HG03025 (cell line): ENCODE data around the gene WDFY4.

ENCODE experiments used
- ATAC-seq: cut with Tn5 transposase; IDR thresholded peaks from one replicate; pipeline ENCODE4 v1.9.1; 2021; ENCODE audit warnings: mild to moderate bottlenecking, moderate library complexity; ENCODE audit not compliant: unreplicated experiment, low FRiP score

The WDFY4 gene

DNA sequence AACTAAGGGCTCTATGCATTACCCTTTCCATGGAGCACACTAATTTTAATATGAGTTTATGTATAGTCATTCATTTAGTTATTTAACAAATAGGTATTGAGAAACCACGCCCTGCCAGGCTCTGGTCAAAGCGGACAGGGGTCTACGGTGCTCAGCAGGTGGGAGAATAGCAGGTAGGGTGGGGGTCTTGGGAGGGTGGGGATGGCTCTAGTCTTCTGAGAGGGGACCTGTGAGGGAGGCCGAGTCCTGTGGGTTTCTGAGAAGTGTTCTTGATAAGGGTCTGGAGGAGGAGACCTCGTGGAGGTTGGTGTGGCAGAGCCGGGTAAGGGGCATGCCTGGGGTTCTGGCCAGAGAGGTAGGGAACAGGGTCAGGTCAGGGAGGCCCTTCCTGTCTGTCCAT is 1.1 kb downstream of the WDFY4 start:
- no peak for ATAC-seq

DNA sequence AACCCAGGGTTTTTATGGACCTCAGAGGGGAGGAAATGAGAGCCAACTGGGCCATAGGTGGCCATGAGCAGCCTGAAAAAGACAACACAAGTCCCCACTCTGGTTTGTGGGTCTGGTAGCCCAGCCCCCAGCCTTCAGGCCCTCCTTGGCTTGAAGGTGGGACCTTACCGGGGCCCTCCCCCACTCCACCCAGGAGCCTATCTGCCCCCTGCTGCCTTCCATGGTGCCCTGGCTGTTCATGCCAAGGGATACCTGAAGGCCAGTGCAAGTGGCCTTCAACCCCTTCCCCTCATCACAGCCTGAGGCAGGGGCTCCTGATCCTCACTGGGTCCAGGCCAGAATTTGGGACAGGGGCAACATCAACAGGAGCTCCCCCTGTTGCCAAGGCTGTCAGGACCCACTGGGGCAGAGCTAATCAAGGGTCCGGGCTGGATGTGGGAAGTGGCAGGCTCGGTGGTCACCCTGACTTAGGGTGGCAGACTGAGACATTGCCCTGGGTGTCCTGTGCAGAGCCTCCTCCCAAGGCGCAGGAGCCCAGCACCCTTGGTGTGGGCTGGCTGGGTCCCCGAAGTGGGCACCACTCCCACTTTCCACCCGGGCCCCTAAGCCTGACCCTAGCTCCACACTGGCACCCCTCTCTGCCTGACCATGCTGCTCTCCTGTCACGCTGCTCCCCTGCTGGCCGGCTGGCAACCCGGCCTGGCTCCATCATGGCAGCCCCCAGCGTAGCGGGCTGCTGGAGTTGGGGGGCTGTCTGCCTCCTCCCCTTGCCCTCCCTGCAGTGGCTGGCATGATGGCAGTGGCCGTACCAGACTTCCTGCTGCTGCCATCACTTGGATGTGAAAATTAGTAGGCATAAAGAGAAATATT is 6.4 kb downstream of the WDFY4 start:
- no peak for ATAC-seq

DNA sequence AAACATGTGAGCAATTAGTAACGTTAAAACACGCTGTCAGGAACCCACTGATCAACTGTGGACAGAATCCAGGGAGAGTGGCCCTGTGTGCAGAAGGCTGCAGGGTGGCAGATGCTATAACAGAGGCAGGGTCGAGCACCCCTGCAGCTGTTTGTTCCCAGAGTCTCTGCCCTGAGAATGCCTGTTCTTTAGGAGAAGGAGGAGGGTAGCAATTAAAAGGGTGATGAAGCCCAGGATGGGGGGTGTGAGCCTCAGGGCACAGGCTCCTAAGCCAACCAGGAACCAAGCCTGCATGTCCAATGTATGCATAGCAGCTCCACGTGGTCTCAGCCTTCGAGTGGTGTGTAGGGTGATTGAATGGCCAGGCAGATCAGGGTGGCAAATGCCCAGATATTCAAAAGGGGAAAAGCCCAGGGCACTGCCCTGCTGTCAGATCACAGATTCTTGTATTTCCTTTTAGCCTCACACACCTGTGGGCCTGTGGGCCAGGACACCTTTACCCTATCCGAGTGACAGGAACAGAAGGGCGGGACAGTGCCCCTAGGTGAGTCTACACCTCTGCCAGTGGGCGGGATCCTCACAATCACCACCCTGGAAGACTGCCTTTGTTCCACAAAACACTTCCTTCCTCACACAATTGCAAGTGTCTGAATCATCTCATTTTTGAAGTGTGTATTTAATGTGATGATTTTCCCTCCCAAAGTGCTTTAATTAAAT is 7.3 kb downstream of the WDFY4 start:
- no peak for ATAC-seq

DNA sequence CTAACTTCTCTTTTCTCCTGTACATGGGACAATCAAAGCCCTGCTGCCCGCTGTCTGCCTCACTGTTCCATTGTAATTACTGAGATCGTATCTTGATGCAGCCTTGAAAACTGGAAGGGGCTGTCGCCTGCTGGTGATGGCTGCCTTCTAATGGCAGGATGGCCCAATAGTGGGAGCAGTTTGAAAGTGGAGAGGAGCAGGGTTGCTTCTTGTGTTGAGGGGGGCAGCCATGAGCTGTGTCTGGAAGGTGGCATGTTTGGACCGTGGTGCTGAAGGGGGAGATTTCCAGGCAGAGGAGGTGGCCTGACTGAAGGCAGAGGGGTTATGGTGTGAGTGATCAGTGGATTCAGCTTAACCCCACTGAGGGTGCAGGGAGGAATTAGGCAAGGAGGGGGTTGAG is 8.1 kb downstream of the WDFY4 start:
- ATAC-seq: no peak

DNA sequence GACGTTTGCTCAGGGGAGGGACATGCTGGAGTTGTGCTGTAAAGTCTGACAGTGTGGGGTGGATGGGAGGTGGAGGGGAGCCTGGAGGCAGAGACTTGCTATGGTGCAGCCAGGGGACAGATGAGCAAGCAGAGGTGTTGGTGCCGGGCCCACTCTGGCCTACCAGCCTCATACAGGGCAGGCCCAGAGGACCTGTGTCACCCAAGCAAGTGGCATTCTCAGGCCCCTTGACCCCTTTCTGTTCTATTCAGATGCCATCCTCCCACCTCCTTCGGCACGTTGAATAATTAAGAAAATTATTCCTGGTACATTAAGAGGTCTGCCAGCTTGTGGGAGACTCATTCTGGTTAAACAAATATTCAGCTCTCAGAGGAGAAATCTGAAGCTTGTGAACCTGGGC is 8.5 kb downstream of the WDFY4 start:
- ATAC-seq: no peak

DNA sequence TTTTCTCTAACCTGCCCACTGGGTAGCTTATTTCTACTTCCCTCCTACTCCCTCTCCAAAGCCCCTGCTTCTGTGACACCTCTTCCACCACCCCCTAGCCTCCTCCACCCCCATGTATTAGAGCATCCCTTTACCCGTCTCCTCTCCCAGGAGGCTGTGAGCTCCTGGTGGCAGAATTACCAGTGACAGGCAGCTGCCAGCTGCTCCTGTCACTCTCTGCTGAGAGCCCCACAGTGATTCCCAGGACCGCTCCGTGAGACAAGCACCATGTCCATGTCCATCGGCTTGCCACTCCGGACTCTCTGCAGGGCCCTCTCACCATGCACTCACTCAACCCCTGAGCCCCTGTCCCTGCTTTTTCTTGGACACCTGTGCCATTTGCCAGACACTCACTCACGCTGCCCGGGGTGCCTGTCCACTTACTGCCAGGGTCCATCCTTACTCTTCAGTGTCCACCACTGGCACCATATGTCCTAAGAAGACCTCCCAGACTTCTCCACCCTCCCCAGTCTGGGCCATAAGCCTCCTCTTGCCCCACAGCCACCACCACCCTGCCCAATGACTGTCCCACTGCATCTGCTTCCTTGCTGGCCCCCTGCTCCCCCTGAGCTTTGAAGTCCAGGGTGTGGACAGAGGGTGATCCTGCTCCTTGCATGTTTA is 9.8 kb downstream of the WDFY4 start:
- ATAC-seq: no peak

DNA sequence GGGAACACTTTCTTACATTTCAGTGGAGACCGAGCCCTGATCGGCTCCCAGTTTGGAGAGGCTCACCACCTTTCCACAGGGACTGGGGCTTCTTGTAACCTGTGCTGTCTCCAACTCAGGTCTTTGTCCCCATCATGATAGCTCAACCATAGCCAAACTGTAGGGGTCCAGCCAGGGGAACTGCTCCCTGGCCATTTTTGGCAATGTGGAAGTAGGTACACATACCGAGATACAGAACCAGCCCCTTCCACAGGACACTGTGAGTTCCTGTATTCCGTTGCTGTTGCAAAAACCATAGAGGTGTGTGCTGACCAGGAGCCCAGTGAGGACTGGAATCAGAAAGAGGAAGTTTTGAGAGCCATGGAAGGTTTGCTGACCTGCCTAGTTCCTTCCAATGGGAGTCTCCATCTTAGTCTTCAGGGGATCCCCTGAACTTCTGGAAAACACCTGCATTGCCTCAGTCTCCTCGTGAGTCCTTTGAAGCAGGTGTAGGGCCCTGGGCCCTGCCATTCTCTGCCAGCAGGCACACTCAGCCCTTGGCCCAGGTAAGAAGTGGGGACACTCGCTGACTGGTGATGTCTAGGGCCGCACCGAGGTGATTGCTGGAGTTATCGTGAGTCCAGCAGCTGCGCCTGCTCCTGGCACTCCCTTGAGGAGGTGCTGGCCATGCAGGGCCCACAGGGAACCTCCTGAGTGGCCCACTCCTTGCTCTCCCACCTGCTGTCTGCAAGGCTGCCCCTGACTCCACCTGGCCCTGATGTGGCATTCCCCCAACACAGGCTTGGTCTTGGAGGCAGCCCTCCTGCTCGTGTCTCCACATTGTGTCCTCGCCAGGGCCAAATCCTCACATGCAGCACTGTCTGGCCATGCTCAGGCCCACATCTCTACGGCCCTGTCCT is 11.2 kb downstream of the WDFY4 start:
- ATAC-seq: no peak

DNA sequence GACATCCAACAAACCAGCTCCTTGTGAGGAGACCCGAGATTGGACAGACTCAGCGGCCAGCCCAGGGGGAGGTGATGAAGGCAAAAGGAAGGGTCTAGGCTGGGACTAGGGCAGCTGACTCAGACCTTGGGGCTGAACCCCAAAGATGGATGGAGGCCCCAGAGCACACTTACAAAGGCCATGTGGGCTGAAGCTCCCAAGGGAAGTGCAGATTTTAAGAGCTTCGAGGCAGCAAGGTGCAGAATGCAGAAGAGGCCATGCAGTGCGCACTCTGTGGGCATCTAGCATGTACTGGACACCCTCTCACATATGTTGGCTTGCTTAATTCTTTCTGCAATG is 11.8 kb downstream of the WDFY4 start:
- no peak for ATAC-seq

DNA sequence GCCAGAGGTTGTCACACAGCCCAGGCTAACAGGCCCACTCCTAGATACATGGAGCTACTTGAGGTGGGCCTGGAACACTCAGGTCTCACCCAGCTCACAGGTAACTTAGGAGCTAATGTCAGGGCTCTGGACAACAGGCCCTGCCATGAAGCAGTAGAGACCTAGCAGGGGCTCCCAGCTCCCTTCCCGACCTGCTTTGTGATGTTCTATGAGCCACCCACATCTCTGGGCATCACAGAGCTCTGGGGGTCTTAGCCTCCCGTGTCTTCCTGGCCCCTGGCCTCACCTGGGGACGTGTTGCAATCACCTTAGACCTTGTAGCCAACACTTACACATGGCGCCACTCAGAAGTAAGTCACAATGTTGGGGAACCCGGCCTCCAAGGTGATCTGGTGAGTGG is 12.4 kb downstream of the WDFY4 start:
- no peak for ATAC-seq

DNA sequence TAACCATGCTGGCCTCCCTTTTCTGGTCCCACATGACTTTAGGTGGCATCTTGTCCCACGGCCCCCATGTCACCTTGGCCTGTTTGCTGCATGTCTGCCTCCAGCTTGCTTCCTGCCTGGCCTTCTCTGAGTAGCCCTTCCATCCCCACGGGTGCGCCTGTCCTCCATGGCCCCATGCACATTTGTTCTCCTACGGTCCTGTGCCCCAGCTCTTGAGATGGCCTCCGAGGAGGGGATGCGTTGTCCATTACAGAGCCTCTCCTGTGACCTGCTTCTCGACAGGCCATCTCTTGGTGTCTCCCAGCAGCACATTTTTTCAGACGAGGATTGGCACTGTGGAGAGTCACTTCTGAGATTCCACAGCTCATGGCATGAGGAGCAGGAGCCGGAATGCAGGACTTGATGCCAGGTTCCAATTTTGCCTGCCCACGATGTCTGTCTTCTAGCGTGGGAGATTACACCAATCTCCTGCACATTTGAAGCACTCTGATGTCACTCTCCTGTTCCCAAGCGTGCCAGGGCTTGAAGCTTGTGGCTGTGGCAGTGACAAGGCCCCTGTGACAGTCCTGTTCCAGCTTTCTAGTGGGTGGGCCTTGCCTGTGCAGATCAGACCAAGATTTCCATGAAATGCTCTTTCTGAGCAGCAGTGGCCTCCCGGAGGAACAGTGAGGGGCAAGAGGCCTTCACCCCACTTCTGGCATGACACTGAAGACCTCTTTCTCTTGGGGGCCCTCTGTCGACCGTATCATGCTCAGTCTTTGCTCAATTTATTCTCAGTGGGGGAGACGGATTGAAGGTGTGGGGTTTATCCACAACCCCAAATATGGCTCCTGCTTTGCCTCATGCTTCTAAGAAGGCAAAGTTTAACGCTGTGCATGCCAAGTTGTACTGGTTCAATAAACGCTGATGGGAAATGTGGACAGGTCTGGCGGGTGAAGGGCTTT is 13.4 kb downstream of the WDFY4 start:
- ATAC-seq: no peak

DNA sequence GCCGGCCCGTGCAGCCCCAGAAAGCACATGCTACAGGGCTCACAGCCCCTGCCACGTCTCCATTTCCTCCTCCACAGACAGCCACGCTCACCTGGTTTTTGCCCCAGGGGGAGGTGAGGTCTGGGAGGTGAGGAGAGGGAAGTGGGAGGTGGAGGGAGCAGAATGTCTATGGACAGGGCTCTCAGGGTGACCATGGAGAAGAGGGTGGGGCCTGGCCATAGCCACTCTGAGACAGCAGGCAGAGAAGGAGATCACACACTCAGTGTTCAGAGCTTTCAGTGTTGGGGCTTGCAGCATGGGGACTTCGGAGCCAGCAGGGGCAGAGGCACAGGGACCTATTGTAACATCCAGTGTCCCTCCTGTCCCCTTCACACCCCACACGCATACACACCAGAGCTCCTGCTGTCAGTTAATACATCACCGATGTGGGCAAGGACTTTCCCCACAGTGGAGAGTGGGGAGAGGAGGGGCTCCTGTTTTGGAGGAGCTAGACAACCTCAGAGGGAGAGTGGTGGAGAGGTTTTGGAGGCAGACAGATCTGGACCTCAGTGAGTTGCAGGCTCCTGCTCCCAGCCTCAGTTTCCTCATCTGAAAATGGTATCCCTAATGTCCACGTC is 14.4 kb downstream of the WDFY4 start:
- ATAC-seq: no peak

DNA sequence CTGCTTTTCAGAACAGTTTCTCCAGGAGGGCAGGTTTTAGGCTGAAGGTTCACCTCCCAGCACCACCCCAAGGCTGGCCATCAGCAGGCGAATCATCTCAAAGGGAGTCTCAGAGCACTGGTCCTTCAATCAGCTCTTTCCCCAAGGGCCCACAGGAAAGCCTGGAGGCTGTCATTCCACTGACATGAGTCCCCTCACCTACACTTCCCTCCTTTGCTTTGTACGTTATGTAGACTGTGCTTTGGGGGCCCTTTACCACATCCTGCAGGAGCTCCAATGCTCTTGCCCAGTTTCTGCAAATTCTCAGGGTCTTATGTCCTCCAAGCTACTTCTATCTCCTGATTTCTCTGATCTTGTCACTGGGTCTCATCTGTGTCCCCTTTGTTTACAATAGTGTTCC is 15.4 kb downstream of the WDFY4 start:
- ATAC-seq: no peak

DNA sequence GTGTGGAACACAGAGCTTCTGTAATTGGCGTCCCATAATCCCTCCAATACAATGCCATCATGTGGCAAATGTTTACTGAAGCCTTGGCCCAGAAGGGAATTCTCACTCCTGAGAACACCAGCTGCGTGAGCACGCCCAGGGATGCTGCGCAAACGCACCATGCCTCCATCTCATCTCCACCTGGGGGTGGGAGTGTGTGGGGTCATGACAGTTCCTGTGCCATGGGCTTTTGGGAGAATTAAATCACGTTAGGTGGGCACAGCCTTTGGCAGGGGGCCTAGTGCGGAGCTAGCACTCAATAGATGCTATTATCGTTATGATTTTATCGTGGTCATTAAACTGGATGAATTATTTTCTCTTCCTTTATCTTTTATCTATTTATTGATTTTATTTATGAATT is 15.8 kb downstream of the WDFY4 start:
- ATAC-seq: no peak

DNA sequence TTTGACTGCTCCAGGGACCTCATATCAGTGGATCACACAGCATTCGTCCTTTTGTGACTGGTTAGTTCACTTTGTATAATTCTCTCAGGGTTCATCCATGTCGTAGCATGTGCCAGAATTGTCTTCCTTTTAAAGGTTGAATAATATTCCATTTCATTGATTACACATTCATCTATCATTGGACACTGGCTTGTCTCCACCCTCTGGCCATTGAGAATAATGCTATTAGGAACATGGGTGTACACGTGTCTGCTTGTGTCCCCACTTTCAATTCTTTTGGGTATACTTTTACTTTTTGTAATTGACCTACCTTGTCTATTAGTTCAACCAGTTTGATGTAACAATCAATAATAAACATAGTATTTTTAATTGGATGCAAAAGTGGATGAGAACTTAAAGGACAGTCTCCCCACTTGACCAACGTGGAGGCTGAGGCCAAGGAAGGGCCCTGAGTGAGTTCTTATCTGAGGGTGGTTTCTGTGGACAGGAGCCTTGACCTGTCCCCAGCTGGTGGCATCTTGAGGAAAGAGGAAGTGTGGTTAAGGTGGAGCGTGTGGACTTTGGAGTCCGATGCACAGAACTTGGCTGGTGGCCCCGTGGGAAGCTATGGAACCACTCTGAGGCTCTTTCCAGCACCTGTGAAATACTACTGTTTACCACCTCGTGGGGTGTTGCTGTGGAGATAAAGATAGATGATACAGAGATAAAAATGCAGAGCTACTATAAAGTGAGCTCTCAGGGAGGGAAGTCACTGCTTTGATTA is 16.6 kb downstream of the WDFY4 start:
- no peak for ATAC-seq

DNA sequence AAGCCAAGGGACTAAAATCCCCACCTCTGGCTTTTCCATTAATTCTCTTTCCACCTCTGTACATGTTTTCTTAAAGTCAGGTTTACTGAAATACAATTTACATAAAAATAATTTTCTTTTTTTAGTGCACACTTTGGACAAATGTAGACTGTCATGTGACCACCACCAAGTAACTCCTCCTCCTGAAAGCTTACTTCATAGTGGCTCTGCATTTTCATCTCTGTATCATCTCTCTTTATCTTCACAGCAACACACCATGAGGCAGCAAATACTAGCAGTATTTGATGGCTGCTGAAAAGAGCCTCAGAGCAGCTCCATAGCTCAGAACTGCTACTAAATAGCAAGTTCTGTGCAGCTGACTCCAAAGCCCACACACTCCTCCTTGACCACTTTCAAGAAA is 17.3 kb downstream of the WDFY4 start:
- no peak for ATAC-seq

DNA sequence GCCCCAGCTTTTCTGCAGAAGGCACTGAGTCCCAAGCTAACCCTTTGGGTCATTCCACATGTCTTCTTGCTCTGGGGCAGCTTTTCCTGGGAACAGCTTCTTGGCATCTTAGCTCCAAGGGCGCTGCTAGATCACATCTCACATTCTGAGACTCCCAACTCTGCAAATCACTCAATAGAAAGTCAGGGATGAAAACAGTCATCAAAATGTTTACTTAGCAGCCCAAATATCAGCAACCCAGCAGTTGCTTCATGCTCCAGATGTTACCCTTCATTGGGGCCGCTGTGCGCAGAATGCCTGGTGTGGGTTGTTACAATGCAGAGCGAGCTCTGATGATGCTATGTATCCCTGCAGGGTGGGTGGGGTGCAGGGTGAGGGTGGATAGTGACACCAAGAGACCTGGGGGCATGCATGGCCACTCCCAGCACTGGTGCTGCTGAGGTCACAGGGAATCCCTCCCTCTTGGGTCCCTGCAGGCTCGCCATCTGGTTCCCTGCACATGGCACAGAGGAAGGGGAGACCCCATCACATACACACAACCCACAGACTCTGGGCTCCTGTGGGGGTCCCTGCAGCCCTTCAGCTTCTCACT is 19.0 kb downstream of the WDFY4 start:
- ATAC-seq: no peak

DNA sequence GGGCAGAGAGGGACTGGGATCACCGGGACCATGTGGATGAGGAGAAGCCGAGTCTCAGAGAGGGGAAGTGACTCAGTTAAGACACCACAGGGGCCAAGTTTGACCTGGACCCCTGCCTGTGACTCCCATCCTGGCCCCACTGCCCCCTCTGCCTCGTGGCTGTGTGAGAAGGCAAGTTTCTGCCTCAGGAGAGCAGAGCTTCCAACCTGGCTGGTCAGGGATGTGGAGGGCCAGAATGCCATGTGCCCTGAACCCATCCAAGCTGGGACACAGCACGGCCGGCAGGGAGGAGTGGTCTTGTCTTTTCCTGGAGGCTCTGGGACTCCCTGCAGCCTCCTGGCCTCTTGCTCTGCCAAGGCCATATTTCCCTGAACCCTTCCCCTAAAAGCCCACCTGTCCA is 19.5 kb downstream of the WDFY4 start:
- ATAC-seq: no peak

DNA sequence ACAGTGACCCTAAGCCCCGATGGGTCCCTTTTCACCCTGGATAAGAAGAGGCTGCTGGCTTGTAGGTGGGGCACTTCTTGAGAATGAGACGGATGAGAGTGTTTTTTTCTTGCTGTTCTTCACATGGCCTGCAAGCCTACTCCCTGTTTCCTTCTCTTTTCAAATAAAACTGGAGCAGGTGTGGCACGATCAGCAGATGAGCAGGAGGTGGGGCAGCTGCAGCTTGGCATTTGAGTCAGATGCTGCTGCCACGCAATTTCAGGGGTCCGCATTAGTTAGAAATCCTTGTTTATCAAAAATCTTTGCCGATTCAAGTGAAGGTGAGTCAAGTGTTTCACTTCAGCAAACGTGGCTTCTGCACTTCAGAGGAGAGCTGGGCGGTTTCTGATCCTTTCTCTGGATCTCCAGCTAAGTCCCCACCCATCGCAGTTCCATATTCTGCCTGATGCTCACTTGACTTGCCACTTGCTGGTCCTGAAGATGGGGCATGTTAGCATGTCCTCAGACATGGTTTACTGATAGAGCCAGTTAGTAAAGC is 20.8 kb downstream of the WDFY4 start:
- no peak for ATAC-seq
